Gastrocnemius medialis (tissue), 4 donors: ENCODE measurements around the gene PRM2. TPM values are rescaled to one million over a fixed set of nuclear protein-coding genes. Genes with fewer than 3 reads are reported as not detected.

Experiments
- ATAC-seq, 2 donors: fragments of 150-250 bp; one replicate each; pipeline ENCODE4 v1.9.1; 2016
- DNase-seq, 2 donors: peaks; one replicate each; pipeline ENCODE4 v3.0.0-alpha.2; 2019
- H3K27ac ChIP-seq, 4 donors: fragments of 200-600 bp; sonication (generic); 1 replicate in 1 of 4; 2 replicates in 3 of 4; pipeline ENCODE4 v1.5.1; 2016 to 2018; ENCODE audit warnings: mild to moderate bottlenecking in 2 of 4, moderate library complexity in 1 of 4
- H3K27me3 ChIP-seq, 3 donors: fragments of 200-600 bp; sonication (generic) in 2 of 3; 1 replicate in 1 of 3; 2 replicates in 2 of 3; pipeline versions ENCODE4 v1.5.1 to v1.6.0; 2016 to 2019; ENCODE audit warnings: mild to moderate bottlenecking in 1 of 3, moderate library complexity in 1 of 3
- H3K36me3 ChIP-seq, 2 donors: fragments of 200-600 bp; sonication (generic) in 1 of 2; one replicate each; pipeline ENCODE4 v1.5.1; 2017 to 2018
- H3K4me1 ChIP-seq, 2 donors: fragments of 200-600 bp; sonication (generic) in 1 of 2; one replicate each; pipeline ENCODE4 v1.5.1; 2016 to 2017; ENCODE audit warnings: mild to moderate bottlenecking in 2 of 2
- H3K4me3 ChIP-seq, 4 donors: fragments of 200-600 bp; sonication (generic) in 3 of 4; 1 replicate in 1 of 4; 2 replicates in 3 of 4; pipeline ENCODE4 v1.5.1; 2016 to 2019; ENCODE audit warnings: mild to moderate bottlenecking in 2 of 4
- H3K9me3 ChIP-seq, 3 donors: fragments of 200-600 bp; sonication (generic) in 2 of 3; 1 replicate in 1 of 3; 2 replicates in 2 of 3; pipeline ENCODE4 v1.5.1; 2016 to 2019
- POLR2A ChIP-seq, 2 donors: fragments of 450-650 bp; IDR thresholded peaks; one replicate each; pipeline ENCODE4 v1.6.1; 2017; ENCODE audit warnings: antibody characterized with exemption in 2 of 2, mild to moderate bottlenecking in 2 of 2, moderate library complexity in 2 of 2
- in situ Hi-C, 4 donors: fragments of 200-750 bp; cut with MboI; loops; one replicate each; pipeline versions ENCODE4 v1.15.0 to v1.8.0; 2017; ENCODE audit warnings: low sequenced_read_pairs in 4 of 4
- intact Hi-C: fragments of 100-400 bp; cut with DNase I; formaldehyde crosslinking; loops from one replicate; pipeline ENCODE4 v1.15.1; 2023; ENCODE audit warnings: low total_unique reads
- total RNA-seq, 4 donors: library from RNA; depleted of rRNA; stranded (reverse); fragments of >200 nt; gene quantifications; one replicate each; pipeline versions ENCODE4 v1.1.0 to v1.2.3, GENCODE V29; 2016
- TF ChIP-seq, protein P1 (sequence below), 5 experiments: fragments of 450-650 bp in 3 of 5; fragments of 200-600 bp in 2 of 5; sonication (generic) in 2 of 5; IDR thresholded peaks in 4 of 5; conservative IDR thresholded peaks in 1 of 5; 1 replicate in 4 of 5; 2 replicates in 1 of 5; pipeline ENCODE4 v1.5.1; 2016 to 2019; ENCODE audit warnings: antibody characterized with exemption in 5 of 5, mild to moderate bottlenecking in 3 of 5, moderate library complexity in 3 of 5

The PRM2 gene
- total RNA-seq, 4 donors from 2014 or later = not detected

DNA sequence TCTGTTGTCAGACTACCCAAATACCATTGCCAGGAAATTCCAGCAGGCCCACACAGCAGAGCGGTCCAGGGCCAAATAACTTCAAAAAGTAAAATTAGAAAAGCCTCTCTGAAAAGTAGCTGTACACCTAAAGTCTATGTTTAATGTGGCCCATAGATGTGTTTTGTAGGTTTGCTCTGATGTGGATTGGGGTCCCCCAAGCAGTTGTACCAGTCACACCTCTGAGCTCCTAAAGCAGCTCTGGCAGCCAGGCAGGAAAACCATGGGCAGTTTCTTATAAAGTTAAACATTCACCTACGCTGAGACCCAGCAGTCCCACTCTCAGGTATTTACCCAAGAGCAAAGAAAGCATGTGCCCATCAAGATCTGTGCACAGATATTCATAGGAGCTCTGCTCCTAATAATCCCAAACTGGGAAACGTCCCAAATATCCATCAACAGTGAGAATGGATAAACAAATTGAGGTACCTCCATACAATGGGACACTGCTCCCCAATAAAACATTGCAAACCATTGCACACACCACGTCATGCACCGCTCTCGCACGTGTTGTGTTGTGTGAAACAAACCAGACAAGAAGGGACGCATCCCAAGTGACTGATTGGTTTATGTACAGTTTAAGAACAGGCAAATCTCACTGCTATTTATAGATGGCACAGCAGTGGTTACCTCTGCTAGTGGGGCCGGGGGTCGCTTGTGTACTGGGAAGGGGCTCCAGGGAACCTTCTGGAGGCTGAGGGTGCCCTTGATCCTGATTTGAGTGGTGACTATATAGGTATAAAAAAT is 20.6 kb upstream of the PRM2 start:
- Histone ChIP-seq H3K36me3 (no peaks in the 10 kb centered on the region), H3K9me3 (no peaks in the 10 kb centered on the region), H3K27me3 (no peaks in the 10 kb centered on the region), H3K4me3 (peak overlapping the region in 2 of 4 donors; percentile 13 to 17), H3K27ac (no peak overlapping the region), H3K4me1 (peaks cover 9 to 14% of the 10 kb centered on the region in 2 donors)
- TF ChIP-seq POLR2A (IDR thresholded peaks at IDR 0.05) = no peak
- TF ChIP-seq, protein P1, sequence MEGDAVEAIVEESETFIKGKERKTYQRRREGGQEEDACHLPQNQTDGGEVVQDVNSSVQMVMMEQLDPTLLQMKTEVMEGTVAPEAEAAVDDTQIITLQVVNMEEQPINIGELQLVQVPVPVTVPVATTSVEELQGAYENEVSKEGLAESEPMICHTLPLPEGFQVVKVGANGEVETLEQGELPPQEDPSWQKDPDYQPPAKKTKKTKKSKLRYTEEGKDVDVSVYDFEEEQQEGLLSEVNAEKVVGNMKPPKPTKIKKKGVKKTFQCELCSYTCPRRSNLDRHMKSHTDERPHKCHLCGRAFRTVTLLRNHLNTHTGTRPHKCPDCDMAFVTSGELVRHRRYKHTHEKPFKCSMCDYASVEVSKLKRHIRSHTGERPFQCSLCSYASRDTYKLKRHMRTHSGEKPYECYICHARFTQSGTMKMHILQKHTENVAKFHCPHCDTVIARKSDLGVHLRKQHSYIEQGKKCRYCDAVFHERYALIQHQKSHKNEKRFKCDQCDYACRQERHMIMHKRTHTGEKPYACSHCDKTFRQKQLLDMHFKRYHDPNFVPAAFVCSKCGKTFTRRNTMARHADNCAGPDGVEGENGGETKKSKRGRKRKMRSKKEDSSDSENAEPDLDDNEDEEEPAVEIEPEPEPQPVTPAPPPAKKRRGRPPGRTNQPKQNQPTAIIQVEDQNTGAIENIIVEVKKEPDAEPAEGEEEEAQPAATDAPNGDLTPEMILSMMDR (IDR thresholded peaks at IDR 0.05 in 4 of 5, conservative IDR thresholded peaks at IDR 0.05 in 1 of 5) = no peak
- intact Hi-C loops = no loop called here
- in situ Hi-C loops = no loop called here
- no peak for DNase-seq
- no peak for ATAC-seq

DNA sequence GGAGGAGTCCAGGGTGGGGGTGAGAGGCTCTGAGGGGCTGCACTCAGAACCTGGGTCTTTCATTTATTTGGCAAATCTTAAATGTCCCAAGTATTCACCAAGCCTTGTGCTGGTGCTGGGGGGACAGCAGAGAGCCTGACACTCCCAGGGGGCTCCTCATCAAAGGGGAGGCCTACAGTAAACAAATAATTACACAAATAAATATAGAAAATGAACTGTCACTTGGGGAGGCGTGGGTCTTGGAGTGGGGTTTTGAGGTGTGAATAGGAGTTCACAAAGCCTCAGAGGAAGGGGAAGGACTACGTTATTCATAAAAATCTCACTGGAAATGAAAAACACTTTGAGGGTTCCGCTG is 20.0 kb upstream of the PRM2 start:
- TF ChIP-seq POLR2A (IDR thresholded peaks at IDR 0.05) = no peak
- TF ChIP-seq, protein P1 (IDR thresholded peaks at IDR 0.05 in 4 of 5, conservative IDR thresholded peaks at IDR 0.05 in 1 of 5) = no peak
- H3K27me3 ChIP-seq = no peaks in the 10 kb centered on the region
- no peak overlapping the region for H3K4me3 ChIP-seq
- ATAC-seq (no peak), DNase-seq (no peak)
- in situ Hi-C loops (no loop called here), intact Hi-C loops (no loop called here)
- no peak overlapping the region for H3K27ac ChIP-seq
- H3K36me3 ChIP-seq = no peaks in the 10 kb centered on the region
- peaks cover 9 to 14% of the 10 kb centered on the region in 2 donors for H3K4me1 ChIP-seq
- no peaks in the 10 kb centered on the region for H3K9me3 ChIP-seq

DNA sequence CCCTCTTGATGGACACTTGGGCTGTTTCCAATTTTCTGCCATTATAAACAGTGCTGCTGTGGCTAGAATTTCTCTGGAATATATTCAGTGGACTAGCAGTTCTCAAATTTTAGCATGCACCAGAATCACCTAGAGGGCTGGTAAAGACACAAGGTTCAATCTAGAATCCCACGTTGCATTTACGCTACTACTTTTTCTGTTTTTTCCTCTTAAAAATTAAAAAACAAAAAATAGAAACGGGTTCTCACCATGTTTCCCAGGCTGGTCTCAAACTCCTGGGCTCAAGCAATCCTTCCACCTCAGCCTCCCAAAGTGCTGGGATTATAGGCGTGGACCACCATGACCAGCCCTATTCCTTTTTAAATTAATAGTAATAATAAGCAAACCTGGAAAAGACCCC is 19.4 kb upstream of the PRM2 start:
- Histone ChIP-seq H3K9me3 (no peaks in the 10 kb centered on the region), H3K27me3 (no peaks in the 10 kb centered on the region), H3K36me3 (no peaks in the 10 kb centered on the region), H3K4me3 (no peak overlapping the region), H3K27ac (no peak overlapping the region), H3K4me1 (peaks cover 9 to 14% of the 10 kb centered on the region in 2 donors)
- intact Hi-C loops (no loop called here), in situ Hi-C loops (no loop called here)
- TF ChIP-seq POLR2A (IDR thresholded peaks at IDR 0.05) = no peak
- TF ChIP-seq, protein P1 (IDR thresholded peaks at IDR 0.05 in 4 of 5, conservative IDR thresholded peaks at IDR 0.05 in 1 of 5) = no peak
- no peak for ATAC-seq
- no peak for DNase-seq

GRCh38 chr16:11292076-11292748 is 15.9 kb upstream of the PRM2 start:
- no peak for ATAC-seq
- Histone ChIP-seq H3K9me3 (no peaks in the 10 kb centered on the region), H3K27me3 (no peaks in the 10 kb centered on the region)

More at GRCh38 chr16:11292076-11292748, 15.9 kb upstream of the PRM2 start:
- Histone ChIP-seq H3K27ac (no peak overlapping the region), H3K36me3 (no peaks in the 10 kb centered on the region), H3K4me1 (peaks cover 1 to 5% of the 10 kb centered on the region in 2 donors), H3K4me3 (no peak overlapping the region)
- intact Hi-C loops = no loop called here
- in situ Hi-C loops = no loop called here
- no peak for DNase-seq
- TF ChIP-seq, protein P1 (IDR thresholded peaks at IDR 0.05 in 4 of 5, conservative IDR thresholded peaks at IDR 0.05 in 1 of 5) = no peak
- no peak for TF ChIP-seq POLR2A (IDR thresholded peaks at IDR 0.05)
